K562 (cell line): ENCODE results near the gene SPRED2. TPM values are rescaled to one million over a fixed set of nuclear protein-coding genes. Genes with fewer than 3 reads are reported as not detected.

Experiments used
- ATAC-seq: fragments of 200-7000 bp; cut with Tn5 transposase; 3 replicates; pipeline ENCODE4 v1.9.1; 2020; ENCODE audit warnings: moderate library complexity
- BruUV-seq: library from RNA; stranded (reverse); fragments of 400-500 nt; replicated peaks from 2 replicates; lab custom pipeline; 2021; lab: Mats Ljungman, UMichigan
- CTCF ChIA-PET: fragments of 300-600 bp; formaldehyde crosslinking; extraction: SDS; loops from one replicate; lab custom pipeline; 2021; ENCODE audit warnings: low intra/inter-chr PET ratio; lab: Yijun Ruan, JAX
- POLR2A ChIA-PET: fragments of 300-600, 350-650 bp; sonication (Branson Sonifier 250); formaldehyde crosslinking; extraction: SDS; loops from one replicate; lab custom pipeline; 2021; ENCODE audit warnings: antibody characterized with exemption, inconsistent platforms; lab: Yijun Ruan, JAX
- DNase-seq, 4 experiments: peaks; one replicate each; pipeline versions ENCODE4 v3.0.0 to v3.0.0-alpha.2; 2011 to 2018; ENCODE audit warnings: low spot score in 3 of 4, mixed read lengths in 3 of 4; ENCODE audit errors: extremely low read depth in 1 of 4
- FAIRE-seq: peaks from 2 replicates; lab custom pipeline; 2011; peaks lifted over from hg19 to GRCh38; lab: Jason Lieb, UNC
- H2AFZ ChIP-seq: 2 replicates; pipeline ENCODE4 v1.6.0; 2011; ENCODE audit warnings: low read depth, low read length, control low read depth, inconsistent platforms
- H3K27ac ChIP-seq: fragments of 200-600 bp; 3 replicates; pipeline ENCODE4 v1.8.0; 2011; ENCODE audit warnings: low read depth, mild to moderate bottlenecking, control low read depth, inconsistent platforms, low read length, moderate library complexity, mixed read lengths; ENCODE audit errors: extremely low read depth
- H3K27me3 ChIP-seq, 2 experiments: fragments of 300-600 bp in 1 of 2; 2 replicates in 1 of 2; 3 replicates in 1 of 2; pipeline versions ENCODE4 v1.6.0 to v1.8.0; 2011; ENCODE audit warnings: inconsistent platforms in 2 of 2, low read length in 2 of 2, mild to moderate bottlenecking in 1 of 2, mixed read lengths in 1 of 2, moderate library complexity in 1 of 2; ENCODE audit not compliant: control insufficient read depth in 2 of 2, insufficient read depth in 2 of 2
- H3K36me3 ChIP-seq: fragments of 300-600 bp; 3 replicates; pipeline ENCODE4 v1.8.0; 2011; ENCODE audit warnings: mild to moderate bottlenecking, low read length, inconsistent platforms; ENCODE audit not compliant: control insufficient read depth, insufficient read depth
- H3K4me1 ChIP-seq, 2 experiments: fragments of 200-600 bp in 1 of 2; replicated peaks in 1 of 2; 2 replicates in 1 of 2; 3 replicates in 1 of 2; pipeline versions ENCODE4 v1.5.1 to v1.8.0; 2011; ENCODE audit warnings: inconsistent platforms in 2 of 2, low read length in 2 of 2, mild to moderate bottlenecking in 1 of 2, mixed read lengths in 1 of 2, moderate library complexity in 1 of 2; ENCODE audit not compliant: control insufficient read depth in 2 of 2, insufficient read depth in 2 of 2
- H3K4me2 ChIP-seq: 2 replicates; pipeline ENCODE4 v1.6.1; 2011; ENCODE audit warnings: low read length, control low read depth, inconsistent platforms, mixed read lengths; ENCODE audit not compliant: insufficient read depth
- H3K4me3 ChIP-seq: fragments of 200-600 bp; sonication (generic), shearing (Covaris generic); 2 replicates; pipeline ENCODE4 v1.5.1; 2016; ENCODE audit warnings: control low read depth, inconsistent platforms
- H3K79me2 ChIP-seq: fragments of 200-600 bp; 3 replicates; pipeline ENCODE4 v1.8.0; 2011; ENCODE audit warnings: low read length, inconsistent platforms; ENCODE audit not compliant: control insufficient read depth, insufficient read depth
- H3K9ac ChIP-seq, 2 experiments: 2 replicates each; pipeline versions ENCODE4 v1.6.0 to v1.6.1; 2011; ENCODE audit warnings: low read depth in 2 of 2, low read length in 2 of 2, control low read depth in 1 of 2, inconsistent platforms in 1 of 2, mild to moderate bottlenecking in 1 of 2, mixed read lengths in 1 of 2; ENCODE audit not compliant: insufficient read depth in 1 of 2
- H3K9me1 ChIP-seq: one replicate; pipeline ENCODE4 v1.6.0; 2011; ENCODE audit warnings: inconsistent platforms, mild to moderate bottlenecking, low read length, moderate library complexity; ENCODE audit not compliant: control insufficient read depth, insufficient read depth
- H3K9me3 ChIP-seq: replicated peaks from 2 replicates; pipeline ENCODE4 v1.5.1; 2011; ENCODE audit warnings: low read depth, low read length, inconsistent platforms; ENCODE audit not compliant: control insufficient read depth, insufficient read depth
- H4K20me1 ChIP-seq: replicated peaks from 2 replicates; pipeline ENCODE4 v1.6.1; 2011; ENCODE audit warnings: low read length, inconsistent platforms, mixed read lengths; ENCODE audit not compliant: control insufficient read depth, insufficient read depth
- FIP1L1 ChIP-seq: fragments of 200-400 bp; formaldehyde crosslinking; IDR thresholded peaks from 2 replicates; pipeline ENCODE4 v1.6.1; 2018; ENCODE audit warnings: mild to moderate bottlenecking, low read depth, low read length; ENCODE audit not compliant: poor library complexity, severe bottlenecking
- FOXM1 ChIP-seq, 2 experiments: fragments of 450-650 bp in 1 of 2; sonication (generic) in 1 of 2; formaldehyde crosslinking in 1 of 2; IDR thresholded peaks; 2 replicates each; pipeline versions ENCODE4 v1.6.1 to v1.9.0; 2017 to 2022; ENCODE audit warnings: low read depth in 2 of 2, mild to moderate bottlenecking in 2 of 2, missing genetic modification reagents in 1 of 2, moderate library complexity in 1 of 2
- TAF9B ChIP-seq: fragments of 450-650 bp; IDR thresholded peaks from 2 replicates; pipeline ENCODE4 v1.6.1; 2018; ENCODE audit warnings: mild to moderate bottlenecking; ENCODE audit not compliant: partially characterized antibody
- ZNF175 ChIP-seq: fragments of 200-800 bp; sonication (Bioruptor generic); IDR thresholded peaks from 2 replicates; pipeline ENCODE4 v1.6.1; 2016; ENCODE audit warnings: low read depth, mild to moderate bottlenecking, missing genetic modification characterization, missing compliant biosample characterization
- ZNF785 ChIP-seq: fragments of 250-450 bp; sonication (Bioruptor Pico); IDR thresholded peaks from 2 replicates; pipeline ENCODE4 v1.4.0; 2020; ENCODE audit warnings: mild to moderate bottlenecking
- WGBS: fragments of 100-300 bp; shearing (Covaris generic); methylation state at CpG from one replicate; pipeline ENCODE4 v1.1.6; 2016; ENCODE audit warnings: low coverage, mixed read lengths; ENCODE audit not compliant: insufficient coverage; ENCODE audit errors: missing lambda C conversion rate; 5-methylcytosine and 5-hydroxymethylcytosine counted together
- in situ Hi-C: fragments of 300-500 bp; cut with MboI; formaldehyde crosslinking; loops from 4 replicates; pipeline ENCODE4 v1.15.0; 2018; ENCODE audit warnings: inconsistent platforms, mixed read lengths
- intact Hi-C: fragments of 100-400 bp; cut with micrococcal nuclease; formaldehyde crosslinking; loops from 2 replicates; pipeline ENCODE4 v1.14.2; 2022
- polyA plus RNA-seq, 8 experiments: library from polyadenylated mRNA; depleted of rRNA in 4 of 8; stranded (reverse) in 5 of 8; unstranded in 3 of 8; fragments of >200 nt; fragmentation: Nextera tagmentation in 2 of 8; fragmentation: Illumina TruSeq in 1 of 8; extraction: Ambion mirVana in 2 of 8; extraction: Trizol in 1 of 8; gene quantifications; 2 replicates each; pipeline versions ENCODE4 v1.2.1 to v1.2.3, GENCODE V29; 2011 to 2014; ENCODE audit warnings: inconsistent platforms in 1 of 8, missing spikeins in 1 of 8
- total RNA-seq, 7 experiments: library from RNA; depleted of rRNA in 6 of 7; stranded (reverse); fragments of >200 nt in 6 of 7; fragmentation: Illumina TruSeq in 2 of 7; extraction: Trizol in 2 of 7; gene quantifications; 2 replicates each; pipeline versions ENCODE4 v1.2.1 to v1.2.3, GENCODE V29; 2011 to 2021; ENCODE audit warnings: low replicate concordance in 1 of 7
- TF ChIP-seq, protein P1 (sequence below): fragments of 450-650 bp; formaldehyde crosslinking; IDR thresholded peaks from 2 replicates; pipeline ENCODE4 v1.4.0; 2020; ENCODE audit warnings: mild to moderate bottlenecking, mixed read lengths
- TF ChIP-seq, protein P2 (sequence below): fragments of 250-450 bp; sonication (Bioruptor Pico); IDR thresholded peaks from 2 replicates; pipeline ENCODE4 v1.5.0; 2021; ENCODE audit warnings: mild to moderate bottlenecking, borderline replicate concordance
- TF ChIP-seq, protein P3 (sequence below): fragments of 250-450 bp; sonication (Bioruptor Pico); IDR thresholded peaks from 2 replicates; pipeline ENCODE4 v1.4.0; 2020; ENCODE audit warnings: mild to moderate bottlenecking, moderate library complexity

SPRED2 gene
- total and polyA plus RNA-seq, 9 of the 15 experiments (the other 6 are each of a cell fraction or from before 2014, with no cell fraction given) = 4.6 to 50.8 (median 14.1) TPM

DNA sequence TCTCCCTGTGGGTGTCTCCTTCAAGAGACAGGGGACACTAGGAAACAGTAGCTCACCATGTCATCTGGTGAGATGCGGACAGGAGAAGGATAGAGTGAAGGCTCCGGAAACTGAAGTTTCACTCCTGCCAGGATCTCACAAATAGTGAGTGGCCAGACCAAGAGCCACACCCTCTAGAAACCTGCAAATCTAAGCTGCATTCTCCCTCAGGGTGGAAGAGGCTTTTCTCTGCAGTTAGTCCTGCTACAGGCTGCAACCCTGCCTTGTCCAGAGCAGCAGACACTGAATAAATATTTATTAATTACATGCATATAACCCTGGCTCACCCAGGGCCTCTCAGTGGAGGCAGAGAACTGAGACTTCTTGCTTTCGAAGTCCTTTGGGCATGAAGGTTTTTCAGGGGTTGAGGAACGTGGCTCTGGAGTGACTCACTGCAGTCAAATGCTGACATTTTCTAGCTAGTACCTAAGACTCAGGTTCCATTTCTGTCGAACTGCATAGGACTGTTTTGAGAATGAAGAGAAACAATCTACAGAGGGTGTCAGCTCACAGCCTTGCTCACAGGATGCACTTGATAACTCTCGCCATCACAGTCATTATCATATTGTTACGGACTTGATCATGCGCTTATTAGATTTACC is 117.5 kb downstream of the SPRED2 start:
- ATAC-seq (no peak), FAIRE-seq (peak; percentile 26), DNase-seq (no peak)
- Histone ChIP-seq H3K4me3 (no peak overlapping the region), H3K79me2 (no peaks in the 10 kb centered on the region), H4K20me1 (no peaks in the 10 kb centered on the region), H3K9me1 (no peaks in the 10 kb centered on the region), H3K9ac (no peak overlapping the region), H3K36me3 (peaks cover 85% of the 10 kb centered on the region), H3K4me2 (no peak overlapping the region), H2AFZ (no peak overlapping the region), H3K4me1 (peaks cover 0 to 3% of the 10 kb centered on the region in 2 experiments; a peak in 1 of 5 replicates), H3K27ac (no peak overlapping the region), H3K27me3 (no peaks in the 10 kb centered on the region), H3K9me3 (no peaks in the 10 kb centered on the region)
- ChIA-PET CTCF (no interaction called here), POLR2A (no interaction called here)
- no peak for TF ChIP-seq ZNF175 (CRISPR knock-in tag)
- no peak for TF ChIP-seq FOXM1 (IDR thresholded peaks at IDR 0.05; ENCODE audit: low read depth)
- TF ChIP-seq FOXM1 (CRISPR knock-in tag; IDR thresholded peaks at IDR 0.05; ENCODE audit: low read depth) = no peak
- TF ChIP-seq, protein P1, sequence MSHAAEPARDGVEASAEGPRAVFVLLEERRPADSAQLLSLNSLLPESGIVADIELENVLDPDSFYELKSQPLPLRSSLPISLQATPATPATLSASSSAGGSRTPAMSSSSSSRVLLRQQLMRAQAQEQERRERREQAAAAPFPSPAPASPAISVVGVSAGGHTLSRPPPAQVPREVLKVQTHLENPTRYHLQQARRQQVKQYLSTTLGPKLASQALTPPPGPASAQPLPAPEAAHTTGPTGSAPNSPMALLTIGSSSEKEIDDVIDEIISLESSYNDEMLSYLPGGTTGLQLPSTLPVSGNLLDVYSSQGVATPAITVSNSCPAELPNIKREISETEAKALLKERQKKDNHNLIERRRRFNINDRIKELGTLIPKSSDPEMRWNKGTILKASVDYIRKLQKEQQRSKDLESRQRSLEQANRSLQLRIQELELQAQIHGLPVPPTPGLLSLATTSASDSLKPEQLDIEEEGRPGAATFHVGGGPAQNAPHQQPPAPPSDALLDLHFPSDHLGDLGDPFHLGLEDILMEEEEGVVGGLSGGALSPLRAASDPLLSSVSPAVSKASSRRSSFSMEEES (CRISPR knock-in tag) = no peak
- TF ChIP-seq, protein P2, sequence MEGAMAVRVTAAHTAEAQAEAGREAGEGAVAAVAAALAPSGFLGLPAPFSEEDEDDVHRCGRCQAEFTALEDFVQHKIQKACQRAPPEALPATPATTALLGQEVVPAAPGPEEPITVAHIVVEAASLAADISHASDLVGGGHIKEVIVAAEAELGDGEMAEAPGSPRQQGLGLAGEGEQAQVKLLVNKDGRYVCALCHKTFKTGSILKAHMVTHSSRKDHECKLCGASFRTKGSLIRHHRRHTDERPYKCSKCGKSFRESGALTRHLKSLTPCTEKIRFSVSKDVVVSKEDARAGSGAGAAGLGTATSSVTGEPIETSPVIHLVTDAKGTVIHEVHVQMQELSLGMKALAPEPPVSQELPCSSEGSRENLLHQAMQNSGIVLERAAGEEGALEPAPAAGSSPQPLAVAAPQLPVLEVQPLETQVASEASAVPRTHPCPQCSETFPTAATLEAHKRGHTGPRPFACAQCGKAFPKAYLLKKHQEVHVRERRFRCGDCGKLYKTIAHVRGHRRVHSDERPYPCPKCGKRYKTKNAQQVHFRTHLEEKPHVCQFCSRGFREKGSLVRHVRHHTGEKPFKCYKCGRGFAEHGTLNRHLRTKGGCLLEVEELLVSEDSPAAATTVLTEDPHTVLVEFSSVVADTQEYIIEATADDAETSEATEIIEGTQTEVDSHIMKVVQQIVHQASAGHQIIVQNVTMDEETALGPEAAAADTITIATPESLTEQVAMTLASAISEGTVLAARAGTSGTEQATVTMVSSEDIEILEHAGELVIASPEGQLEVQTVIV (CRISPR knock-in tag) = no peak
- no peak for TF ChIP-seq ZNF785 (CRISPR knock-in tag)
- TF ChIP-seq, protein P3, sequence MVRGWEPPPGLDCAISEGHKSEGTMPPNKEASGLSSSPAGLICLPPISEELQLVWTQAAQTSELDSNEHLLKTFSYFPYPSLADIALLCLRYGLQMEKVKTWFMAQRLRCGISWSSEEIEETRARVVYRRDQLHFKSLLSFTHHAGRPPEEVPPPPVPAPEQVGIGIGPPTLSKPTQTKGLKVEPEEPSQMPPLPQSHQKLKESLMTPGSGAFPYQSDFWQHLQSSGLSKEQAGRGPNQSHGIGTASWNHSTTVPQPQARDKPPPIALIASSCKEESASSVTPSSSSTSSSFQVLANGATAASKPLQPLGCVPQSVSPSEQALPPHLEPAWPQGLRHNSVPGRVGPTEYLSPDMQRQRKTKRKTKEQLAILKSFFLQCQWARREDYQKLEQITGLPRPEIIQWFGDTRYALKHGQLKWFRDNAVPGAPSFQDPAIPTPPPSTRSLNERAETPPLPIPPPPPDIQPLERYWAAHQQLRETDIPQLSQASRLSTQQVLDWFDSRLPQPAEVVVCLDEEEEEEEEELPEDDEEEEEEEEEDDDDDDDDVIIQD (CRISPR knock-in tag) = no peak
- no peak for TF ChIP-seq FIP1L1
- TF ChIP-seq TAF9B = no peak
- in situ Hi-C loops (no loop called here), intact Hi-C loops (no loop called here)
- 92% methylated on average over 8 of the region's 8 CpGs for WGBS
- no TSS peak for BruUV-seq
